Esophagus squamous epithelium (tissue), 5 donors: Measurements from ENCODE around the gene PUS10. TPM values are rescaled to one million over a fixed set of nuclear protein-coding genes. Genes with fewer than 3 reads are reported as not detected.

ENCODE experiments used
- DNase-seq: peaks from one replicate; lab custom pipeline; 2025; lab: John Stamatoyannopoulos, UW
- H3K27ac ChIP-seq, 4 donors: fragments of 200-600 bp; sonication (generic); one replicate each; pipeline ENCODE4 v1.5.1; 2016 to 2019; ENCODE audit warnings: mild to moderate bottlenecking in 1 of 4
- H3K27me3 ChIP-seq, 4 donors: fragments of 200-600 bp; sonication (generic); 1 replicate in 3 of 4; 2 replicates in 1 of 4; pipeline versions ENCODE4 v1.5.1 to v1.6.0; 2017 to 2021; ENCODE audit warnings: antibody characterized with exemption in 1 of 4
- H3K36me3 ChIP-seq, 3 donors: fragments of 200-600 bp; sonication (generic); one replicate each; pipeline ENCODE4 v1.5.1; 2016 to 2019
- H3K4me1 ChIP-seq, 3 donors: fragments of 200-600 bp; sonication (generic); one replicate each; pipeline ENCODE4 v1.5.1; 2017 to 2019
- H3K4me3 ChIP-seq, 4 donors: fragments of 200-600 bp; sonication (generic); 1 replicate in 3 of 4; 2 replicates in 1 of 4; pipeline ENCODE4 v1.5.1; 2016 to 2019; ENCODE audit warnings: mild to moderate bottlenecking in 2 of 4, moderate library complexity in 1 of 4
- H3K9me3 ChIP-seq, 3 donors: fragments of 200-600 bp; sonication (generic); one replicate each; pipeline ENCODE4 v1.5.1; 2016 to 2019
- POLR2A ChIP-seq, 4 donors: fragments of 450-650 bp; IDR thresholded peaks; one replicate each; pipeline ENCODE4 v1.6.1; 2017; ENCODE audit warnings: antibody characterized with exemption in 4 of 4, mild to moderate bottlenecking in 4 of 4, moderate library complexity in 3 of 4
- WGBS, 2 donors: methylation state at CpG; one replicate each; pipeline ENCODE4 v1.1.5; 2018; 5-methylcytosine and 5-hydroxymethylcytosine counted together
- intact Hi-C: fragments of 100-400 bp; cut with DNase I; formaldehyde crosslinking; loops from one replicate; pipeline ENCODE4 v1.15.0; 2022
- total RNA-seq, 4 donors: library from RNA; depleted of rRNA; stranded (reverse); fragments of >200 nt; gene quantifications; one replicate each; pipeline ENCODE4 v1.1.0, GENCODE V29; 2016
- TF ChIP-seq, protein P1 (sequence below), 6 experiments: fragments of 450-650 bp in 4 of 6; fragments of 200-600 bp in 2 of 6; sonication (generic) in 2 of 6; IDR thresholded peaks; one replicate each; pipeline ENCODE4 v1.5.1; 2016 to 2019; ENCODE audit warnings: antibody characterized with exemption in 6 of 6, mild to moderate bottlenecking in 4 of 6, moderate library complexity in 4 of 6
- donor health status: DM: yes; HTN: yes; CAD: no.

PUS10 gene
- total RNA-seq, 4 donors from 2014 or later = 3.7 to 9.1 (median 5.4) TPM

DNA sequence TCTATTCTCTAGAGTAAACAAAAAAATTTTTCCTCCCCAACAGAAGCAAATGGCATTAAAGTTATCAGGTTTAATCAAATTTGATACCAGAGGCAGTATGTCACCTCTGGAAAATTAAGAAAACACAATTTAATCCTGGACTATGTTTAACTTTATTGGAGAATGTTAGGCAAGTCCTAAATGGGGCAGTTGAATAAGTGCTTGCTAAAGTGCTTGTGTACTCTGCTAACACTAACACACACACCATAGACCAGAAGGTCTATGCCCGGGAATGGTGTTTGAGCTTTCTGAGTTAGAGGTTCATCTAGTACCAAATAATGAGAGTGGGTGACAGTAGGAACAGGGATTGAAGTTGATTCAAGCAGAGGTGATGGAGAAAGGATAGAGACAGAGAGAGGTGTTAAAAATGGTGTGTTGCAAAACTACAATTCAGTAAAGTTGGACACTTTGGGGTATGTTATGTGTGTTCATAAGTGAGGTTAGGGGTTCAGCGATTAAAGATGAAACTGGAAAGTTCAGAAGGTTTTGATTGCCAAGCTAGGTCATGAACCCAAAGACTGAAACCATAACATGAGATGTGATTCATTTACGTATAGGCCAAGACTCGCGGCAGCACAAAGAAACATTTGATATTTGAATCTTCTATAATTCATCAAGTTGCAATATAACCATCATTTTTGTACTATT is 41.0 kb downstream of the PUS10 start:
- DNase-seq = no peak
- intact Hi-C loops = no loop called here
- Histone ChIP-seq H3K27ac (no peak overlapping the region), H3K9me3 (no peaks in the 10 kb centered on the region), H3K4me3 (no peak overlapping the region), H3K4me1 (peaks cover 0 to 8% (median 0%) of the 10 kb centered on the region in 3 donors), H3K36me3 (peaks cover 0 to 3% (median 0%) of the 10 kb centered on the region in 3 donors), H3K27me3 (no peaks in the 10 kb centered on the region)
- TF ChIP-seq, protein P1, sequence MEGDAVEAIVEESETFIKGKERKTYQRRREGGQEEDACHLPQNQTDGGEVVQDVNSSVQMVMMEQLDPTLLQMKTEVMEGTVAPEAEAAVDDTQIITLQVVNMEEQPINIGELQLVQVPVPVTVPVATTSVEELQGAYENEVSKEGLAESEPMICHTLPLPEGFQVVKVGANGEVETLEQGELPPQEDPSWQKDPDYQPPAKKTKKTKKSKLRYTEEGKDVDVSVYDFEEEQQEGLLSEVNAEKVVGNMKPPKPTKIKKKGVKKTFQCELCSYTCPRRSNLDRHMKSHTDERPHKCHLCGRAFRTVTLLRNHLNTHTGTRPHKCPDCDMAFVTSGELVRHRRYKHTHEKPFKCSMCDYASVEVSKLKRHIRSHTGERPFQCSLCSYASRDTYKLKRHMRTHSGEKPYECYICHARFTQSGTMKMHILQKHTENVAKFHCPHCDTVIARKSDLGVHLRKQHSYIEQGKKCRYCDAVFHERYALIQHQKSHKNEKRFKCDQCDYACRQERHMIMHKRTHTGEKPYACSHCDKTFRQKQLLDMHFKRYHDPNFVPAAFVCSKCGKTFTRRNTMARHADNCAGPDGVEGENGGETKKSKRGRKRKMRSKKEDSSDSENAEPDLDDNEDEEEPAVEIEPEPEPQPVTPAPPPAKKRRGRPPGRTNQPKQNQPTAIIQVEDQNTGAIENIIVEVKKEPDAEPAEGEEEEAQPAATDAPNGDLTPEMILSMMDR (IDR thresholded peaks at IDR 0.05) = no peak
- WGBS, 2 donors = 37% methylated on average over 5 of the region's 5 CpGs

DNA sequence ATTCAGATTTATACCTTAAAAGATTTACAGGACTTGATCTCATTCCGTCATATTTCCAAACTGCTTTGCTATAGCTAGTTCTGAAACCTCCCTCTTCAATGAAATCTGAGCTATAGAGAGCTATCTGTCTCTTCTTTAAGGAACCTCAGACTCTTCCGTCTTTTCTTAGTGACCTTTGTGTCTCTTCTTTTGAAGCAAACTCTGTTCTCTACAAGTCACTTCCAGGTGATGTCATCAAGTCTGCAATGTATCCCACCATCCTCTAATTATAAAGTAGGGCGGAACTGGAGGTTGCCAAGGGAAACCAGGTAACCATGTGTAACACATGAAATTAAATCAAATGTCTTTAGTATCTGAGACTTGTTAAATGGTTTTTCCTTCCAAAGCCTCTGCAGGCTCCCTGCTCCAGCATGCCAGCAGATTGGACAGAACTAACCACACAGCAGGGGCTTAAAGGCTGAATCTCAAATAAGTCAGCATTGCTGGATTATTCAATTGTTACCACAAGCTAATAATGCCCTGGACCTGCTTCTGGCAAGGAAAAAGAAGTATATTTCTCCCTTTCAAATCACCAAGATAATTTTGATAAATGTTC is 41.7 kb downstream of the PUS10 start:
- peaks cover 0 to 9% (median 0%) of the 10 kb centered on the region in 3 donors for H3K4me1 ChIP-seq
- peaks cover 0 to 3% (median 0%) of the 10 kb centered on the region in 3 donors for H3K36me3 ChIP-seq
- DNase-seq = no peak
- H3K27ac ChIP-seq = no peak overlapping the region
- no peaks in the 10 kb centered on the region for H3K27me3 ChIP-seq
- intact Hi-C loops = no loop called here
- no peak overlapping the region for H3K4me3 ChIP-seq
- H3K9me3 ChIP-seq = no peaks in the 10 kb centered on the region
- 78 to 90% methylated on average over 3 of the region's 3 CpGs for WGBS, 2 donors
- TF ChIP-seq, protein P1 (IDR thresholded peaks at IDR 0.05) = no peak
- no peak for TF ChIP-seq POLR2A (IDR thresholded peaks at IDR 0.05)

DNA sequence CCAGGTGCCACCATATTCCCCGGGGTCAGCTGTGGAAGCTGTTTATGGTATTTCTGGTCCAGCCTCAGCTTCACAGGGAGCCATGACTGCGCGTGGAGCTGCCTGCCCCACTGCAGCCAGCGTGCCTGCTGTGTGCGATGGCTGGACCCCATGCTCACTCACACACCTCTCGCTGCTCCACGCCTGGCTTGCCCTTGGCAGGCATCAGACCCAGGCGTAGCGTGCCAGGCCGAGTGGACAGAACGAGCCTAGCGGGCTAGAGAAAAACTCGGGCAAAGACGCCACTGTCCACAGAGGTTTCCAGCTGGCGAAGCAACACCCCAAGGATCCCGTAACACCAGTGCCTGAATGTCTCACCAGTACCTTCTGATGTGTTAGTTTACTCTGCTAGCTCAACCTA is 43.4 kb downstream of the PUS10 start:
- Histone ChIP-seq H3K9me3 (no peaks in the 10 kb centered on the region), H3K27ac (no peak overlapping the region), H3K27me3 (no peaks in the 10 kb centered on the region), H3K4me1 (peaks cover 0 to 14% (median 0%) of the 10 kb centered on the region in 3 donors), H3K36me3 (peaks cover 0 to 3% (median 0%) of the 10 kb centered on the region in 3 donors), H3K4me3 (no peak overlapping the region)
- intact Hi-C loops = no loop called here
- no peak for TF ChIP-seq POLR2A (IDR thresholded peaks at IDR 0.05)
- TF ChIP-seq, protein P1 (IDR thresholded peaks at IDR 0.05) = no peak
- DNase-seq = no peak
- 99 to 100% methylated on average over 3 to 10 of the region's 16 CpGs for WGBS, 2 donors

DNA sequence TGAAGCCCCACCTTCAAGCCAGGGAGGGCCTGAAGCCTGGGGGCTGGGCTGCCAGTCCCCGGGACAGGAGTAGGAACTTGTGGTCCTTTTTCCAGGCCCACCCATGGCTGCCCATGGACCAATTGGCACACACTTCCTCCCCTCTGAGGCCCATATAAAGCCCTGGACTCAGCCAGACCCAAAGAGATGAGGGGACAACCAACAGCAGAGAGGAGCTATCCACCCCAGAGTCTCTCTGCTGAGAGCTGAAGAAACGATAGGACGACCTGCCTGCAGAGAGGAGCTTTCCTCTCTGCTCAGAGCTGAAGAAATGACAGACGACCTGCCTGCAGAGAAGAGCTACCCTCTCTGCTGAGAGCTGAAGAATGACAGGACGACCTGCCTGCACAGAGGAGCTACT is 44.4 kb downstream of the PUS10 start:
- intact Hi-C loops = no loop called here
- H3K4me3 ChIP-seq = no peak overlapping the region
- TF ChIP-seq, protein P1 (IDR thresholded peaks at IDR 0.05) = no peak
- no peak for TF ChIP-seq POLR2A (IDR thresholded peaks at IDR 0.05)
- 84 to 92% methylated on average over 4 to 5 of the region's 5 CpGs for WGBS, 2 donors
- H3K4me1 ChIP-seq = peaks cover 0 to 14% (median 0%) of the 10 kb centered on the region in 3 donors
- H3K27me3 ChIP-seq = no peaks in the 10 kb centered on the region
- no peak for DNase-seq
- peaks cover 0 to 3% (median 0%) of the 10 kb centered on the region in 3 donors for H3K36me3 ChIP-seq
- H3K27ac ChIP-seq = no peak overlapping the region
- no peaks in the 10 kb centered on the region for H3K9me3 ChIP-seq
